RWPE1 (cell line): ENCODE data around the gene NRN1.

Source experiments
- CTCF ChIA-PET: fragments of 350-600 bp; sonication (Branson Sonifier 250); formaldehyde crosslinking; extraction: SDS; loops from one replicate; lab custom pipeline; 2021; lab: Yijun Ruan, JAX
- POLR2A ChIA-PET: fragments of 400-600 bp; formaldehyde crosslinking; extraction: SDS; loops from one replicate; lab custom pipeline; 2020; ENCODE audit warnings: antibody characterized with exemption; ENCODE audit not compliant: low non-redundant PET; lab: Yijun Ruan, JAX
- DNase-seq: peaks from one replicate; pipeline ENCODE4 v3.0.0; 2012; ENCODE audit warnings: low spot score
- H3K27ac ChIP-seq: fragments of 450-650 bp; 2 replicates; pipeline ENCODE4 v1.5.1; 2017
- CTCF ChIP-seq: fragments of 450-650 bp; conservative IDR thresholded peaks from 2 replicates; pipeline ENCODE4 v1.5.1; 2017; ENCODE audit warnings: low read depth, mild to moderate bottlenecking

Gene NRN1

GRCh38 chr6:5998236-5998635, 8.5 kb downstream of the NRN1 start:
- no peak for DNase-seq
- H3K27ac ChIP-seq = no peak overlapping the region
- TF ChIP-seq CTCF = no peak
- ChIA-PET CTCF (interaction anchor here (0.5 to 1.0 kb wide), 7 partner anchors 9 to 971 kb away, joined by 3 to 7 read pairs (median 3); no protein-coding TSS in a partner anchor), POLR2A (no interaction called here)

GRCh38 chr6:5997420-5997987, 9.2 kb downstream of the NRN1 start:
- DNase-seq = no peak
- ChIA-PET CTCF (interaction anchor here (0.5 to 1.0 kb wide), 5 partner anchors 10 to 331 kb away, joined by 3 to 7 read pairs (median 3); no protein-coding TSS in a partner anchor), POLR2A (no interaction called here)
- no peak overlapping the region for H3K27ac ChIP-seq
- TF ChIP-seq CTCF = no peak

- POLR2A ChIA-PET = no interaction called here
- DNase-seq = no peak
- H3K27ac ChIP-seq = no peak overlapping the region
- no peak for TF ChIP-seq CTCF
- CTCF ChIA-PET = interaction anchor here (1.0 kb wide), 1 partner anchor 32 kb away, joined by 3 read pairs; no protein-coding TSS in a partner anchor
These were observed 9.9 kb downstream of the NRN1 start for GRCh38 chr6:5996714-5997419.

GRCh38 chr6:5995949-5996713, 10.6 kb downstream of the NRN1 start:
- H3K27ac ChIP-seq = no peak overlapping the region
- peak; percentile 59 for DNase-seq
- TF ChIP-seq CTCF = 0 out of 2 replicates have a peak, but pooled peaks have one; percentile 16
- CTCF ChIA-PET = interaction anchor here (0.8 kb wide), 1 partner anchor 1121 kb away, joined by 5 read pairs; no protein-coding TSS in a partner anchor
- POLR2A ChIA-PET = no interaction called here

GRCh38 chr6:5995658-5995948, 11.1 kb downstream of the NRN1 start:
- DNase-seq = no peak
- H3K27ac ChIP-seq = no peak overlapping the region
- CTCF ChIA-PET = interaction anchor here (0.8 kb wide), 1 partner anchor 1121 kb away, joined by 5 read pairs; no protein-coding TSS in a partner anchor
- no peak for TF ChIP-seq CTCF
- POLR2A ChIA-PET = no interaction called here

GRCh38 chr6:5994999-5995657, 11.6 kb downstream of the NRN1 start:
- no peak overlapping the region for H3K27ac ChIP-seq
- ChIA-PET CTCF (interaction anchor here (0.8 kb wide), 1 partner anchor 1122 kb away, joined by 5 read pairs; no protein-coding TSS in a partner anchor), POLR2A (no interaction called here)
- DNase-seq = no peak
- TF ChIP-seq CTCF = no peak
